GM18858 (cell line): Measurements from ENCODE around the gene NALCN.

ENCODE experiments used
- ATAC-seq: cut with Tn5 transposase; IDR thresholded peaks from one replicate; pipeline ENCODE4 v1.9.1; 2021; ENCODE audit not compliant: unreplicated experiment

The NALCN gene

GRCh38 chr13:101140936-101141335 lies 275.4 kb downstream of the NALCN start:
- no peak for ATAC-seq

GRCh38 chr13:101140087-101140770 lies 276.1 kb downstream of the NALCN start:
- ATAC-seq, result no peak

- ATAC-seq, result no peak
These were observed 277.2 kb downstream of the NALCN start for GRCh38 chr13:101139081-101139480.

GRCh38 chr13:101127741-101128353 lies 288.5 kb downstream of the NALCN start:
- ATAC-seq, result peak; percentile 93

- no peak for ATAC-seq
These were observed 293.3 kb downstream of the NALCN start for GRCh38 chr13:101123028-101123427.

- ATAC-seq, result no peak
These were observed 294.7 kb downstream of the NALCN start for GRCh38 chr13:101121608-101122007.

GRCh38 chr13:101120007-101120406 lies 296.3 kb downstream of the NALCN start:
- ATAC-seq, result no peak

GRCh38 chr13:101116826-101117225 lies 299.5 kb downstream of the NALCN start:
- ATAC-seq, result no peak

GRCh38 chr13:101116341-101116740 lies 300.0 kb downstream of the NALCN start:
- no peak for ATAC-seq

- ATAC-seq, result no peak
These were observed 300.5 kb downstream of the NALCN start for GRCh38 chr13:101115762-101116171.

GRCh38 chr13:101111894-101112293 lies 304.4 kb downstream of the NALCN start:
- no peak for ATAC-seq

- ATAC-seq, result no peak
These were observed 307.3 kb downstream of the NALCN start for GRCh38 chr13:101109005-101109404.

GRCh38 chr13:101098873-101099272 lies 317.4 kb downstream of the NALCN start:
- no peak for ATAC-seq

- ATAC-seq, result no peak
These were observed 323.3 kb downstream of the NALCN start for GRCh38 chr13:101092985-101093384.

GRCh38 chr13:101090287-101090686 lies 326.0 kb downstream of the NALCN start:
- no peak for ATAC-seq

- no peak for ATAC-seq
These were observed 330.8 kb downstream of the NALCN start for GRCh38 chr13:101085551-101085950.

GRCh38 chr13:101082441-101082840 lies 333.9 kb downstream of the NALCN start:
- no peak for ATAC-seq

GRCh38 chr13:101080616-101081015 lies 335.7 kb downstream of the NALCN start:
- no peak for ATAC-seq

GRCh38 chr13:101065329-101065728 lies 351.0 kb downstream of the NALCN start:
- ATAC-seq, result no peak

- no peak for ATAC-seq
These were observed 356.5 kb downstream of the NALCN start for GRCh38 chr13:101059793-101060192.

- ATAC-seq, result no peak
These were observed 357.5 kb downstream of the NALCN start for GRCh38 chr13:101058841-101059240.

GRCh38 chr13:101053301-101054093 lies 362.8 kb downstream of the NALCN start:
- ATAC-seq, result no peak
